DOHH2 (cell line): ENCODE results near the gene GRK1.

Experiments used
- EZH2phosphoT487 ChIP-seq: fragments of 200-600 bp; sonication (generic); IDR thresholded peaks from 2 replicates; pipeline ENCODE4 v1.6.1; 2017; ENCODE audit warnings: borderline replicate concordance, mild to moderate bottlenecking, antibody characterized with exemption, low read length, moderate library complexity, mixed read lengths
- TF ChIP-seq, protein P1 (sequence below): fragments of 200-600 bp; sonication (generic); IDR thresholded peaks from one replicate; pipeline ENCODE4 v1.5.1; 2014; ENCODE audit warnings: antibody characterized with exemption, mild to moderate bottlenecking, low read depth, low read length; ENCODE audit not compliant: poor library complexity, severe bottlenecking

GRCh38 chr13:113749967-113750366, 82.9 kb downstream of the GRK1 start:
- TF ChIP-seq, protein P1, sequence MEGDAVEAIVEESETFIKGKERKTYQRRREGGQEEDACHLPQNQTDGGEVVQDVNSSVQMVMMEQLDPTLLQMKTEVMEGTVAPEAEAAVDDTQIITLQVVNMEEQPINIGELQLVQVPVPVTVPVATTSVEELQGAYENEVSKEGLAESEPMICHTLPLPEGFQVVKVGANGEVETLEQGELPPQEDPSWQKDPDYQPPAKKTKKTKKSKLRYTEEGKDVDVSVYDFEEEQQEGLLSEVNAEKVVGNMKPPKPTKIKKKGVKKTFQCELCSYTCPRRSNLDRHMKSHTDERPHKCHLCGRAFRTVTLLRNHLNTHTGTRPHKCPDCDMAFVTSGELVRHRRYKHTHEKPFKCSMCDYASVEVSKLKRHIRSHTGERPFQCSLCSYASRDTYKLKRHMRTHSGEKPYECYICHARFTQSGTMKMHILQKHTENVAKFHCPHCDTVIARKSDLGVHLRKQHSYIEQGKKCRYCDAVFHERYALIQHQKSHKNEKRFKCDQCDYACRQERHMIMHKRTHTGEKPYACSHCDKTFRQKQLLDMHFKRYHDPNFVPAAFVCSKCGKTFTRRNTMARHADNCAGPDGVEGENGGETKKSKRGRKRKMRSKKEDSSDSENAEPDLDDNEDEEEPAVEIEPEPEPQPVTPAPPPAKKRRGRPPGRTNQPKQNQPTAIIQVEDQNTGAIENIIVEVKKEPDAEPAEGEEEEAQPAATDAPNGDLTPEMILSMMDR, result no peak
- no peak for TF ChIP-seq EZH2phosphoT487
